ENCODE data around the gene TNFRSF4.

GRCh38 chr1:1181938-1182410, 32.0 kb downstream of the TNFRSF4 start:
- TF ChIP-seq, protein P1, sequence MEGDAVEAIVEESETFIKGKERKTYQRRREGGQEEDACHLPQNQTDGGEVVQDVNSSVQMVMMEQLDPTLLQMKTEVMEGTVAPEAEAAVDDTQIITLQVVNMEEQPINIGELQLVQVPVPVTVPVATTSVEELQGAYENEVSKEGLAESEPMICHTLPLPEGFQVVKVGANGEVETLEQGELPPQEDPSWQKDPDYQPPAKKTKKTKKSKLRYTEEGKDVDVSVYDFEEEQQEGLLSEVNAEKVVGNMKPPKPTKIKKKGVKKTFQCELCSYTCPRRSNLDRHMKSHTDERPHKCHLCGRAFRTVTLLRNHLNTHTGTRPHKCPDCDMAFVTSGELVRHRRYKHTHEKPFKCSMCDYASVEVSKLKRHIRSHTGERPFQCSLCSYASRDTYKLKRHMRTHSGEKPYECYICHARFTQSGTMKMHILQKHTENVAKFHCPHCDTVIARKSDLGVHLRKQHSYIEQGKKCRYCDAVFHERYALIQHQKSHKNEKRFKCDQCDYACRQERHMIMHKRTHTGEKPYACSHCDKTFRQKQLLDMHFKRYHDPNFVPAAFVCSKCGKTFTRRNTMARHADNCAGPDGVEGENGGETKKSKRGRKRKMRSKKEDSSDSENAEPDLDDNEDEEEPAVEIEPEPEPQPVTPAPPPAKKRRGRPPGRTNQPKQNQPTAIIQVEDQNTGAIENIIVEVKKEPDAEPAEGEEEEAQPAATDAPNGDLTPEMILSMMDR (IDR thresholded peaks at IDR 0.05; ENCODE audit: low read length) = no peak
- TF ChIP-seq EZH2 (IDR thresholded peaks at IDR 0.05; ENCODE audit: borderline replicate concordance, low read length) = no peak

Measured in OCI-LY1 (cell line).